Inflammatory macrophage treated with lipopolysaccharide for 4 hours (primary cell): ENCODE results near the gene KIRREL3.

Experiments used
- DNase-seq: peaks from one replicate; pipeline ENCODE4 v3.0.0-alpha.2; 2020

The KIRREL3 gene

GRCh38 chr11:126766440-126766839 lies 234.1 kb downstream of the KIRREL3 start:
- DNase-seq = no peak

GRCh38 chr11:126765196-126765595 lies 235.4 kb downstream of the KIRREL3 start:
- no peak for DNase-seq

DNA sequence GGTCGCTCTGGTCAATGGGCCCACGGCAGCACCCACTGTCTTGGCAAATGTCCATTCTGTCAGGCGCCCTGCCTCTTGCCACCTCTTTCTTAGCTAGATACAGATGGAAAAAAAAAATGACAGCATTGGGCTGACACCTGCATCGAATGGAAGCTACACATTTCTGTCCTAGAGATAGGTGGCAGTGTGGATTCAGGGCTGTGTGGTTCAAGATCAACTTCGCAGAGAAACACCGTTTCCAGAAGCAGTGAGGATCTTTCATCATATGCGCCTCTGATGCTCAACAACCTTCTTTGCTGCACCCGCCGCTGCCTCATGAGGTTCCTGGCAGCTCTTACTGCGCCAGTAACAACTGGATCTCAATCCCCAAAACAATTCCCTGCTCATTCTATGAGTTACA lies 236.3 kb downstream of the KIRREL3 start:
- DNase-seq = no peak

- no peak for DNase-seq
Measured at GRCh38 chr11:126756855-126757254, 243.7 kb downstream of the KIRREL3 start.

DNA sequence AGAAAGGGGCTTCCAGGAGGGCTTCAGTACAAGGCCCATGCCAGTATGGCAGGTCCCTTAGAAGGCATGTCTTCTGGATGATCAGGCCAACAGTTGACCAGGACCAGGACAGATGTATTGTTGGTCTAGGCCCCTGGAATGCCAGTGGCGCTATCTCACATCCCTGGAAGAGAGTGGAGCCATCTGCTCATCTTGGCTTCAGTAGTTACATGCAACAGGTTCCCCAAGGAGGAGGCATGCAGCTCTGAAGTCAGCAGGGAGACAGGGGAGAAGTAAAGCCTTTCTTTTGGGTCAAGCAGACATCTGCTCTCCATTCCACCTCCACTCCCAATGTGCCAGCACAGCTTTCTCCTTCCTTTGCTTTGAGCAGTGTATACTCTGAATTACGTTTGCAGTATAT lies 244.1 kb downstream of the KIRREL3 start:
- no peak for DNase-seq

DNA sequence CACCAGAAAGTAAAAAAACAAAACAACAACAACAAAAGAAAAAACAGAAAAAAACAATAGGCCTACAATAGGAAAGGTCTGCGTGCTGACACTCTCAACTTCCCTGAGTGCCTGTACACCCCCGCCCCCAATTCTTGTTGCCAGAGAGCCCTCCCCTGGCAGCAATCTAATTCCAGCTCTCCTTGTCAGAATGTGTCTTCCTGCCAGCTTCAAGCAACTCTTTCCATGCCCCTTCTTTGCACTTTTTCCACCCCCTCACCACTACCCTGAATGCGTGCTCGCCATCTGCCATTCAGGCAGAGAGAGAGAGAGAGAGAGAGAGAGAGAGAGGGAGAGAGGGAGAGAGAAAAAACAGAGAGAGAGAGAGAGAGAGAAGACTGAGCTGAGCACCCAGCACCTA lies 245.0 kb downstream of the KIRREL3 start:
- no peak for DNase-seq

DNA sequence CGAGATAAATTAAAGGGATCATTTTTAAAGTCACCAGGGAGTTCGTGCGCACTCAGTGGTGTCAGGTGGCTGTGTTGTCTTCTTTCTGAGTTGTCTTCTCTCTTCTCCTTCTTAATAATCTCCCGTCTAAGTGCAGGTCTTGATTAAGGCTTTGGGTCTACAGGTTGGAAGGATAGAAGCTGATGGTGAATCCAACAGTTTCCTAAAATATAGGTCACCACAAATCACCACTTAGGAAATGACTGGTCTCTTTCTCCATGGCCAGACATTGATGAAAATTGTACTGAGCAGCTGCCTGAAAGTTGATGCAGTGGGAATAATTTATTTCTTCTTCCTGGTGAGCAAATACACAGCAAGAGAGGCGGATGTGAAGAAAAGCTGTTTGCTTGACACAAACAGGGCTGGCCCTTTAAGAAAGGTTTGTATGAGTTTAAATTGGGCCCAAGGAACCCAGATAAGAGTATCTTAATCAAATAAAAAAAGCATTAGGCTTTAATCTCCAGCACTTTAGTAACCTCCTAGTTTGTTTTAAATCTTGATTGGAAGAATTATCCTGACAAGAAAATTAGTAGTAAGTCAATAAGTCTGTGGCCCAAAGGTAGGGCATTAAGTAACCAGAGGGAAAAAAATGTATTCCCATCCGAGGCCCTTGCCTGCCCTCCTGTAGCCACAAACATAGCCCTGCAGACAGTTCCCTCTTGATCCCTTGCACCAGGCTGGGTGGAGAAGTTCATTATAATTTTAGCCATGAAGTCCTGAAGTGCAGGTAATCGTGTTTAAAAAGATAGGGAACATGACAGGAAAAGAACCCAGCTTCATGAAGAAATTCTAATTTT lies 245.8 kb downstream of the KIRREL3 start:
- DNase-seq = no peak

DNA sequence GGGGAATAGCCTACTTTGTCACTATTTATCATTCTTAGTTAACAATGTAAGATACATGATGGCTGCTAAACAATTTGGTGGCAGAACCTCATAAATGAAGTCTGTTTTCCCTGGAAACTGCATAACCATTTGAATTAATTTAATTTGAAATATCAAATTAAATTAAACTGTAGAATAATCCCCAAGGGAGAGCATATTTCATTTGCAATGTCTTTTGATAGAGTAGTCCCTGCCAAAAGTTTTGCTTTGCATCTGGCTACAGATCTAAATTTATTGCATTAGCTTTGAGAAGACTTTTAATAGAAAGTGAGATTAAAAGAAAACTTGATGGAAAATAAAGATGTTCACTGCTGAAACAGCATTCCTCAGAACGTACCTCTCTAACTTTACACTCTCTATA lies 246.6 kb downstream of the KIRREL3 start:
- no peak for DNase-seq

DNA sequence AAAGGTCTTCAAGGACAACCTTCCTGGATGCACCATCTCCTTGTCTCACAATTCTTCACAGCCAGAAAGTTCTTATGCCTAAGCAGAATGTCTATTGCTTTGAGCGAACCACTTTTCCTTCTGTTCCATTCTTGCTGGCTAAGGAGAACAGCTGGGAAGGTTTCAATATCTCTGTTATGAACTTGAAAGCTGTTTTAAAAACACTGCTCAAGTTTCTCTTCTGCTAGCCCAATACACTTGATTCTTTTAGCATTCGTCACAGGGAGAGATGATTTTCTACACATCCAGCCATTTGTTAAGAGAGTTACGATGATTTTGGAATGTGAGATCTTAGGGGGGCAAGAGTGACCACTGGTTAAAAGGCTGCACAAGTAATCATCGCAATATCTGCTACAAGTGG lies 249.3 kb downstream of the KIRREL3 start:
- DNase-seq = no peak

GRCh38 chr11:126748793-126749192 lies 251.8 kb downstream of the KIRREL3 start:
- no peak for DNase-seq

GRCh38 chr11:126748100-126748791 lies 252.3 kb downstream of the KIRREL3 start:
- no peak for DNase-seq

DNA sequence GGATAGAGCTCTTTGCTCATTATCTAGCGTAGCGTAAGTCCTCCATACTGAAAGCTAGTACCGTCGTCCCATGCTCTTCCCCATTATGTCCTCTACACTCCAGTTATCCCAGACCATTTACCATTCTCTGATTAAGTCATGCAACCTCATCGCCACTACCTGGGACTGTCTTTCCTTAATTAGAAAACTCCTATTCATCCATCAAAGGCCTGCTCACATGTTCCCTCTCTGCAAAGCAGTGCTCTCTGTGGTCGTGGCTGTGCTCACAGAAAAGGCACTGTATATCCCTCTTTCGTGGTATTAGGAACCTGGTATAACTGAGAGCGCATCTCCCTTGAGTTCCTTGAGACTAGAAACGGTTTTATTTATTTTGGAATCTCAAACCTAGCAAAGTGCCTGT lies 253.3 kb downstream of the KIRREL3 start:
- DNase-seq = no peak

- no peak for DNase-seq
Measured at GRCh38 chr11:126746443-126746842, 254.1 kb downstream of the KIRREL3 start.

DNA sequence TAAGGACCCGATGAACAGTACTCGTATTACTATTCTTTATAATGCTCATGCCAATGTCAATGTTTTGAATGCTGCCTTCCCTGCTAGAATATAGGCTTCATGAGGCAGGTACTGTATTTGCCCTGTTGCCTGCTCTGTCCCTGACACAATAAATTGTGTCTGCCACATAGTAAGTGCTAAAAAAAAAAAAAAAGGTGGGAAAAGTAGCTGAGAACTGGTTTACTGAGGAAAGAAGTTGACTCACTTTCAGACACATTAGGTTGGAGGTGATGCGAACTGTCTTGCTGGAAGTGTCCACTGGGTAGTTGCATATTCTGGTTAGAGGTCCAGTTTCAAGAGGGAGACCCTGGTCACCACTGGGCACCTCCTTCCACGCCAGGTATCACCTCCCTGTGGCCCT lies 255.9 kb downstream of the KIRREL3 start:
- DNase-seq = no peak

DNA sequence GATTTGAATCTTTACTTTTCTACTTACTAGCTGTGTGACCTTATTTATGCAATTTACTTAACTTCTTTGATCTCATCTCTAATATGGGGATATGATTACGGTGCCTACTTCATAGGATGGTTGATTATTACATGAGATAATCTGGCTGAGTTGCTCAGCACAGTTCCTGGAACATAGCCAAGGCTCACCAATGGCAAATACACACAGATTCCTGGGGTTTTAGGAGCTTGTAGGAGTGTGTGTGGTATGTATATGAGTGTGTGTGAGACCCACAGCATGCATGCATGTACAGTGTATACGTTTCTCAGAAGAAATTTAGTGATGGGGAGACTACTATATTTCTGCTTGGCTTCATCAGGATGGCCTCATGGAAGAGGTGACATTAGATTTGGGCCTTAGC lies 256.9 kb downstream of the KIRREL3 start:
- DNase-seq = no peak

- no peak for DNase-seq
Measured at GRCh38 chr11:126742582-126742981, 258.0 kb downstream of the KIRREL3 start.

DNA sequence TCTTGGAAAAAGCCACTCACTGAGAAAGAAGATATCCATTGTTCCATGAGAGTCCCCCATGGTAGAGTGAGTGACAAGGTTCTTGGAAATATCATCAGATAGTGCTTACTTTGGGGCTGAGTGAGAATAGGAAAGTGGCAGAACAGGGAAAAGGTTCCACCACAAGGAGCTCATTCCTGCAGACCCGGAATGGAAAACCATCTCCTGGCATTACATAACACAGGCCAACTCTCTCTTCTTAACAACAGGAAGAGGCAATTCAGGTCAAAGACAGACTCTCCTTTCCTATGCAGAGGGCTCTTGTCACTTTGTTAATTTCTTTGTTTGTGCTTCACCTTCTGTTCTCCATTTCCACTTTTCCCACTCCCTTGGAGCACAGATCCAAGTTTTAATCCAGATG lies 259.7 kb downstream of the KIRREL3 start:
- no peak for DNase-seq

DNA sequence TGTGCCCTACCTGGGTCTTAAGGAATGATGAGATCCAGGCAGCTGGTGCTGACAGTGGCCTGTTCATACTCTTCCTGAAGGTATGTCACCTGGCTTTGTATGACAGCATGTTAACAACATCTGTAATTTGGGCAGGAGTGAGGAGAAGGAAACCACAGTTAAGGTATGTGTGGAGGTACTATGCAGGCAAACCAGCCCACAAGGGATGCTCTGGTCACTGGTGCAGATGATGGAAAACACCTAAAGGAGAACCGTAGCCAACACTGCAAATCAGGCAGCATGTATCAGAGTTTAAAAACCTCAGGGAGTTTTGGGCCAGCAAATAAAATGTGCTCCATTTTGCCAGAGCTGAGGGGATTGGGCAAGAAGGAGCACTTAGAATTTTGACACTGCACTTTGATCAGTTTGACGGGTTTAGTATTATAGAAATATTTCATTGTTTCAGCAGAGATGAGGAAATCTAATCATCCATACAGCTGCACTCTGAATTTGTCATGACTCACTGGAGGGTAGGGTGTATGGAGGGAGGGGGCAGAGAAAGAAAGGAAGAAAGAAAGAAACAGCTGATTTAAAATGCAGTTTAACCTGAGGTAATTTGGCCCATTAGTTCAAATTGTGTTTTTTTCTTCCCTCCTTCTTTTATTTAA lies 260.9 kb downstream of the KIRREL3 start:
- DNase-seq = no peak

GRCh38 chr11:126738295-126739031 lies 262.1 kb downstream of the KIRREL3 start:
- no peak for DNase-seq

DNA sequence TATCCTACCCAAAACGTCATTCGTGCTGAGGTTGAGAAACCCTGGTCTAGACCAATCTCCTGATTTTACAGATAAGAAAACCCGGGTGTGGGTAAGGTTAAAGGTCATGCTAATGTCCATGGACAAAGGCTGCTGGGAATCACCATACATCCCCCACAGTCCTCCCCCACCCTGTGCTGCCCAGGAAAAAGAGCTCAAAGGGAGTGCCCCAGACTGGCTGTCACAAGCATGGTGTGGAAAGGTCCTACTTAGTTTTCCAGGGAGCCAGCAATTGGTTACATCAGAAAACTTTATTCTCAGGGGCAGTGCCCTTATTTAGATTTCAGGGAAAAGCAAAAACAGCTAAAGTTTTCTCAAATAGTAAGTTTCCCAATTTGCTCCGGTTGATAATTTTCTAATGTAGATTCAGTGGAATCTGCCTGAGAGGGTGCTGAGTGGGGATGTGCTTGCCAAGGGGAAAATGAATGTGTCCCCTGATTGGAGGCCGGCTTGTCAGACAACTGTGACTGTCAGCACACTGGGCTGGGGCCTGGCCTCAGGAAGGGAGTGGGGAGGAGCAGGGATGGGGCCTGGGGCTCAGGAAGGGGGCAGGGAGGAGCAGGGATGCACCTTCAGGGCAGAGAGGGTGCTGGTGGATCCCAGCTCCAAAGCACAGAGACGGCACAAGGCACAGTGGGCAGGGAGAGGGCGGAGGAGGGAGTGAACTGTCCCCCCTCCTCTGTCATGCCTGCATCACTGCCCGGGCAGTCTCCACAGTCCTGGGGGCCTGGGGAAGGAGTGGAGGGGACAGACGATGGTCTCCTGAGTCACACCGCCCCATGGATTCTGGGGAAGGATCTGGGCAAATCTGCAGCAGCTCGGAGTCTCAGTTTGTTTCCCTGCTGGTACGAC lies 263.6 kb downstream of the KIRREL3 start:
- DNase-seq = no peak

DNA sequence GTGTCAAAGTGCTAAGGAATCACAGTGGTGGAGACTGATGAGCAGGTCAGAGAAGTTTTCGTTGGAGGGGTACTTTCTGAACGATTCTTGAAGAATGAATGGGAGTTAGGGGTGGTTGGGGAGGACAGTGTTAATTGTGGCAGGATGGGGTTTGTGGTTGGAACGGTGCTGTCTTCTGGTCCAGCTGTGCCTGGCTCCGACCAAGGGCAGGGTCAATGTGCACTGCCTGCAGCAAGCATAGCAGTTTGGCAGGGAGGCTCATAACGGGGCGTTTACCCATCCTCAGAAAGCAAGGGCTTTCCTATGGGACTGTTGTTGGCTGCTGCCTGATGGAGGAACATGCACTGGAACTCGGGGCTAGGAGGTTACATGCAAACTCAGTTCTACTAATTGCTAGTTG lies 265.8 kb downstream of the KIRREL3 start:
- no peak for DNase-seq

DNA sequence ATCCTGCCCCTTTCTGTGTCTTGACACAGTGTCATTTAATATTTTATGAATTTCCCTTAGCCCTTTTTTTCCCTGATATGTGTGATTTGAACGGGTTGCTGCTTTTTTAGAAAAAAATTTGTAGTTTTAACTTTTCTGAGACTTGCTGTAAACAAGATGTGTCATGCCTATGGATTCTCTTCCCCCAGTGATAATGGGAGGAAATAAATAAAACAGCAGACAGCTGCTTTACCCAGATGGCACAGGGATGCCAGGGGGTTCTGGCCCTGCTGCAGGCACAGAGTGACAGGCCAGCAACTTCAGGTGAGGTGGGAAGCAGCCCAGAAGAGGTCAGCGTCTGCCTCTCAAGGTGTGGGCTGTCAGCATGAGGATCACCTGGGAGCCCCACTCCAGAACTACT lies 266.9 kb downstream of the KIRREL3 start:
- no peak for DNase-seq
